ENCODE measurements around the gene CPED1. TPM values are rescaled to one million over a fixed set of nuclear protein-coding genes. Genes with fewer than 3 reads are reported as not detected.

Gene CPED1
- total RNA-seq, 4 donors from 2014 or later, result 4.4 to 20.2 (median 14.0) TPM

DNA sequence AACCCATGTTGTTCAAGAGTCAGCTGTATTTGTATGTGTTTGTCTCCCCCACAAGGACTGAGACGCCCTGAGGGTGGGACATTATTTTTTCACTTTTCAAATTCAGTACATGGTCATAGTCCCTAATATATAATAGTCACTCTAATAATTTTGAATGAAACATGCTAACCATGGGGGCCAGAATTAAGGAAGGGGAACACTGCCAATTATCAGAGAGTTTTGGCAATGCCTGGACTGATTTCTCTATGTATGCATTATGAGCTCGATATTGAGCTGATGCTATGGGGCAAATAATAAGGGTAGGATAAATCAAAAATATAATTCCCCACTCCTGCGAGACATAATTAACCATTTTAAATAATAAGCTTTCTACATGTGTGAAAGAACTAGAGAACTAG lies 87.4 kb downstream of the CPED1 start:
- Histone ChIP-seq H3K9me3 (no peaks in the 10 kb centered on the region), H3K27ac (no peak overlapping the region), H3K27me3 (no peaks in the 10 kb centered on the region), H3K4me1 (peaks cover 0 to under 1% (median 0%) of the 10 kb centered on the region in 4 donors), H3K4me3 (no peak overlapping the region), H3K36me3 (no peaks in the 10 kb centered on the region)
- WGBS, 2 donors (ENCODE audit: low coverage in 1 of 2), result 89 to 91% methylated on average over 3 of the region's 3 CpGs
- in situ Hi-C loops (cut with MboI; ENCODE audit: low pct_ligation_motif_present in 1 of 4, low pct_unique_long_range_greater_than_20kb in 1 of 4, low sequenced_read_pairs in 3 of 4) (loop anchor here (10.0 to 25.0 kb wide), 4 partner anchors 81 to 264 kb away; partner anchors contain the start of gene CPED1 (in 2 of the 4)), intact Hi-C loops (cut with DNase I; ENCODE audit: low total_unique reads) (no loop called here)
- DNase-seq, result no peak
- TF ChIP-seq, protein P1, sequence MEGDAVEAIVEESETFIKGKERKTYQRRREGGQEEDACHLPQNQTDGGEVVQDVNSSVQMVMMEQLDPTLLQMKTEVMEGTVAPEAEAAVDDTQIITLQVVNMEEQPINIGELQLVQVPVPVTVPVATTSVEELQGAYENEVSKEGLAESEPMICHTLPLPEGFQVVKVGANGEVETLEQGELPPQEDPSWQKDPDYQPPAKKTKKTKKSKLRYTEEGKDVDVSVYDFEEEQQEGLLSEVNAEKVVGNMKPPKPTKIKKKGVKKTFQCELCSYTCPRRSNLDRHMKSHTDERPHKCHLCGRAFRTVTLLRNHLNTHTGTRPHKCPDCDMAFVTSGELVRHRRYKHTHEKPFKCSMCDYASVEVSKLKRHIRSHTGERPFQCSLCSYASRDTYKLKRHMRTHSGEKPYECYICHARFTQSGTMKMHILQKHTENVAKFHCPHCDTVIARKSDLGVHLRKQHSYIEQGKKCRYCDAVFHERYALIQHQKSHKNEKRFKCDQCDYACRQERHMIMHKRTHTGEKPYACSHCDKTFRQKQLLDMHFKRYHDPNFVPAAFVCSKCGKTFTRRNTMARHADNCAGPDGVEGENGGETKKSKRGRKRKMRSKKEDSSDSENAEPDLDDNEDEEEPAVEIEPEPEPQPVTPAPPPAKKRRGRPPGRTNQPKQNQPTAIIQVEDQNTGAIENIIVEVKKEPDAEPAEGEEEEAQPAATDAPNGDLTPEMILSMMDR (IDR thresholded peaks at IDR 0.05), result no peak
- TF ChIP-seq EP300 (IDR thresholded peaks at IDR 0.05; ENCODE audit: low read depth) (no peak), POLR2A (IDR thresholded peaks at IDR 0.05) (no peak), POLR2AphosphoS5 (IDR thresholded peaks at IDR 0.05) (no peak)

DNA sequence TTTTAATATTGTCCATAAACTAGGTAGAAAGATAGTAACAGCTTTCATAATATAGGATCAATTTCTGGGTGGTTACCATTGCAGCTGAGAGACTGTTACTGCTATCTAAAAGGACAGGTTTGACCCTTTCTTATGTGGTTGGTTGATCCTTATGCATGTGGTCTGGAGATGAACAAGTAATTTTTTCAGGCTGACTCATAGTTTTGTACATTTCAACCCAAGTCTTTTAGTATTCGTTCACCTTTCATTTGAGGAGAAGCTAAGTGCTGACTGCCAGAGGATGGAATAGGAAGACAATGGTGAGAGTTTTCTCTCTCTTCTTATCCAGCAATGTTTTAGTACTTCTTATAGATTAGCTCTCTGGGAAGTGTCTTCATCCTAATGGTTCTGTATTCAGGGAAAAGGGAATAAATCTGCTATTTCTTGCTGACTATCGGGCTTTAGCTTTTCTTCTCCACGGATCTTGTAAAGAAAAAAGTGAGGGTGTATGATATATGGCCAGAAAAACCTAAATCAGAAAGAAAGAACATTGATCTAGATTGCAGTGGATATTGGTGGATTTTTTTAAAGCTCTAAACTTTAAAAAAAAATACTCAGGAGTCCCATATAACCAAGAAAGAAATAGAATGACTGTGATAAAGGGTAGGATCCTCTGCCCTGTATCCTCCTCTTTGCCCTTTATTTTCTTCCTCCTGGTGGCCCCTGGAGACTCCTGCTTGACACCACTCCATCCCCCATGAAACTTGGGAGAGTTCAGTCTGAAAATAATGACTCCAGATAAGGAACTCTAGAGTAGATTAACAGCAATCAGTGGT lies 88.0 kb downstream of the CPED1 start:
- TF ChIP-seq, protein P1 (IDR thresholded peaks at IDR 0.05), result no peak
- no peak for TF ChIP-seq POLR2A (IDR thresholded peaks at IDR 0.05)
- no peak for TF ChIP-seq EP300 (IDR thresholded peaks at IDR 0.05; ENCODE audit: low read depth)
- no peak for TF ChIP-seq POLR2AphosphoS5 (IDR thresholded peaks at IDR 0.05)
- no peak overlapping the region for H3K4me3 ChIP-seq
- intact Hi-C loops (cut with DNase I; ENCODE audit: low total_unique reads), result no loop called here
- H3K36me3 ChIP-seq, result no peaks in the 10 kb centered on the region
- no peaks in the 10 kb centered on the region for H3K27me3 ChIP-seq
- in situ Hi-C loops (cut with MboI; ENCODE audit: low pct_ligation_motif_present in 1 of 4, low pct_unique_long_range_greater_than_20kb in 1 of 4, low sequenced_read_pairs in 3 of 4), result loop anchor here (10.0 to 25.0 kb wide), 4 partner anchors 82 to 264 kb away; partner anchors contain the start of gene CPED1 (in 2 of the 4)
- no peak for DNase-seq
- peaks cover 0 to 3% (median 0%) of the 10 kb centered on the region in 4 donors for H3K4me1 ChIP-seq
- H3K9me3 ChIP-seq, result no peaks in the 10 kb centered on the region
- H3K27ac ChIP-seq, result peak overlapping the region in 1 of 4 donors; percentile 8
- WGBS, 2 donors (ENCODE audit: low coverage in 1 of 2), result 69 to 82% methylated on average over 3 of the region's 3 CpGs

DNA sequence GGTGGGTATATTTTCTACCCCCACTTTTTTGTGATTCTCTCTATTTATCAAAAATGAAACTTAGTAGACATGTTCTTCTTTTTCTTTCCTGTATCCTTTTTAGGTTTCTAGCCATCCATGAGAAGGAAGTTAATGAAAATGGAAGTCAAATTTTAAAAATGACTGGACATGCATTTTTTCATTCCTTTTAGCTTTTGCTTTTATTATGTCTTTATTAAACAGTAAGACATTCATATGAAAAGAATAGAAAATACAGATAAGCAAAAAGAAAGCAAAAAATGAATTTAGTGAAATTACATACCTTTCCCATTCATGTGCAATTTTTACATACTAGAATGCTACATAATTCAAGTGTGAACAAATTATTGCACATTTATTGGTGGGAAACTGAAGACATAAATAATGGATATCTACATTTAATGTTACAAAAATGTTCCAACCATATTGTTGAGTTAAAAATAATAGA lies 88.7 kb downstream of the CPED1 start:
- in situ Hi-C loops (cut with MboI; ENCODE audit: low pct_ligation_motif_present in 1 of 4, low pct_unique_long_range_greater_than_20kb in 1 of 4, low sequenced_read_pairs in 3 of 4) (loop anchor here (10.0 to 25.0 kb wide), 4 partner anchors 82 to 265 kb away; partner anchors contain the start of gene CPED1 (in 2 of the 4)), intact Hi-C loops (cut with DNase I; ENCODE audit: low total_unique reads) (no loop called here)
- no peak overlapping the region for H3K4me3 ChIP-seq
- DNase-seq, result no peak
- no peaks in the 10 kb centered on the region for H3K27me3 ChIP-seq
- peaks cover 0 to 3% (median 0%) of the 10 kb centered on the region in 4 donors for H3K4me1 ChIP-seq
- H3K27ac ChIP-seq, result no peak overlapping the region
- no peaks in the 10 kb centered on the region for H3K36me3 ChIP-seq
- no peaks in the 10 kb centered on the region for H3K9me3 ChIP-seq
- no peak for TF ChIP-seq POLR2AphosphoS5 (IDR thresholded peaks at IDR 0.05)
- no peak for TF ChIP-seq EP300 (IDR thresholded peaks at IDR 0.05; ENCODE audit: low read depth)
- TF ChIP-seq, protein P1 (IDR thresholded peaks at IDR 0.05), result no peak
- no peak for TF ChIP-seq POLR2A (IDR thresholded peaks at IDR 0.05)

DNA sequence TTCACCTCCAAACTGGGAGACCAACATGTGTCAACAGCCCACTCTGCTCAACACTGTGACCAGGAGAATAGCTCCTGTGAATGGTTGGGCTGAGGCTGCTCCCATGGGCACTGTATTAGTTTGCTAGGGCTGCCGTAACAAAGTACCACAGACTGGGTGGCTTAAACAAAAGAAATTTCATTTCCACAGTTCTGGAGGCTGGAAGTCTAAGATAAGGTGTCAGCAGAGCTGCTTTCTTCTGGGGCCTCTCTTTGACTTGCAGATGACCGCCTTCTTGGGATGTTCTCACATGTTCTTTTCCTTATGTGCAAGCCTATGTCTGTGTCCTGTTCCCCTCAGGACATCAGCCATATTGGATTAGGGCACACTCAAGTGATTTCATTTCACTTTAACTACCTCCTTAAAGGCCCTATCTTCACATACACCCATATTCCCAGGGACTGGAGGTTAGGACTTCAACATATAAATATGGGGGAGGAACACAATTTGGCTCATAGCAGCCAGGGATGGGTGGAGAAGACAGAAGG lies 90.3 kb downstream of the CPED1 start:
- intact Hi-C loops (cut with DNase I; ENCODE audit: low total_unique reads) (loop anchor here (2.0 kb wide), 1 partner anchor 92 kb away; no protein-coding TSS in a partner anchor), in situ Hi-C loops (cut with MboI; ENCODE audit: low pct_ligation_motif_present in 1 of 4, low pct_unique_long_range_greater_than_20kb in 1 of 4, low sequenced_read_pairs in 3 of 4) (loop anchor here (10.0 to 25.0 kb wide), 4 partner anchors 84 to 266 kb away; partner anchors contain the start of gene CPED1 (in 2 of the 4))
- TF ChIP-seq EP300 (IDR thresholded peaks at IDR 0.05; ENCODE audit: low read depth) (no peak), POLR2AphosphoS5 (IDR thresholded peaks at IDR 0.05) (no peak), POLR2A (IDR thresholded peaks at IDR 0.05) (no peak)
- TF ChIP-seq, protein P1 (IDR thresholded peaks at IDR 0.05), result no peak
- Histone ChIP-seq H3K4me3 (no peak overlapping the region), H3K27ac (no peak overlapping the region), H3K36me3 (no peaks in the 10 kb centered on the region), H3K27me3 (no peaks in the 10 kb centered on the region), H3K4me1 (peaks cover 0 to 3% (median 0%) of the 10 kb centered on the region in 4 donors), H3K9me3 (no peaks in the 10 kb centered on the region)
- 100% methylated on average over 2 of the region's 2 CpGs; no CpG with 5 or more reads in 1 of the 2 donors for WGBS, 2 donors (ENCODE audit: low coverage in 1 of 2)
- no peak for DNase-seq

Data from transverse colon (tissue), 4 donors.